Neural progenitor cell (in vitro differentiated cells): ENCODE results near the gene PHF2.

Source experiments
- EZH2 ChIP-seq: fragments of 200-600 bp; sonication (generic); IDR thresholded peaks from 2 replicates; pipeline ENCODE4 v1.6.1; 2017; ENCODE audit warnings: antibody characterized with exemption, mild to moderate bottlenecking, moderate library complexity
- EZH2phosphoT487 ChIP-seq: fragments of 200-600 bp; sonication (generic); IDR thresholded peaks from 2 replicates; pipeline ENCODE4 v1.6.1; 2017; ENCODE audit warnings: antibody characterized with exemption
- TF ChIP-seq, protein P1 (sequence below): fragments of 200-600 bp; sonication (generic); IDR thresholded peaks from 2 replicates; pipeline ENCODE4 v1.5.1; 2017; ENCODE audit warnings: antibody characterized with exemption, mild to moderate bottlenecking

DNA sequence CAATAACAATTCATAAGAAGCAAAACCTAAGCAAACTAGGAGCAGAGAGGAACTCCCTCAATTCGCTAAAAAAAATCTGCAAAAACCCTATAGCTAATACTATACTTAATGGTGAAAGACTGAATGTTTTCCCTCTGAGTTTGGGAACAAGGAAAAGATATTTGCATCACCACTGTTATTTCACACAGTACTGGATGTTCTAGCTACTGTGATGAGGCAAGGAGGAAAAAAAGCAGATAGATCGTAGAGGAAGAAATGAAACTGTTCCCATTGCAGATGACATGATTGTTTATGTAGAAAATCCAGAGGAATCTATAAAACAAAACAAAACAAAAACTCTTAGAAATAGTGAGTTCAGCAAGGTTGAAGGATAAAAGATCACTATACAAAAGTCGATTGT lies 116.7 kb downstream of the PHF2 start:
- TF ChIP-seq, protein P1, sequence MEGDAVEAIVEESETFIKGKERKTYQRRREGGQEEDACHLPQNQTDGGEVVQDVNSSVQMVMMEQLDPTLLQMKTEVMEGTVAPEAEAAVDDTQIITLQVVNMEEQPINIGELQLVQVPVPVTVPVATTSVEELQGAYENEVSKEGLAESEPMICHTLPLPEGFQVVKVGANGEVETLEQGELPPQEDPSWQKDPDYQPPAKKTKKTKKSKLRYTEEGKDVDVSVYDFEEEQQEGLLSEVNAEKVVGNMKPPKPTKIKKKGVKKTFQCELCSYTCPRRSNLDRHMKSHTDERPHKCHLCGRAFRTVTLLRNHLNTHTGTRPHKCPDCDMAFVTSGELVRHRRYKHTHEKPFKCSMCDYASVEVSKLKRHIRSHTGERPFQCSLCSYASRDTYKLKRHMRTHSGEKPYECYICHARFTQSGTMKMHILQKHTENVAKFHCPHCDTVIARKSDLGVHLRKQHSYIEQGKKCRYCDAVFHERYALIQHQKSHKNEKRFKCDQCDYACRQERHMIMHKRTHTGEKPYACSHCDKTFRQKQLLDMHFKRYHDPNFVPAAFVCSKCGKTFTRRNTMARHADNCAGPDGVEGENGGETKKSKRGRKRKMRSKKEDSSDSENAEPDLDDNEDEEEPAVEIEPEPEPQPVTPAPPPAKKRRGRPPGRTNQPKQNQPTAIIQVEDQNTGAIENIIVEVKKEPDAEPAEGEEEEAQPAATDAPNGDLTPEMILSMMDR, result no peak
- no peak for TF ChIP-seq EZH2
- no peak for TF ChIP-seq EZH2phosphoT487
